SK-N-SH (cell line): ENCODE results near the gene CACNA1E.

Source experiments
- CTCF ChIP-seq: fragments of 200-600 bp; sonication (generic); IDR thresholded peaks from 2 replicates; pipeline ENCODE4 v1.6.1; 2017; ENCODE audit warnings: antibody characterized with exemption, mild to moderate bottlenecking, moderate library complexity
- EP300 ChIP-seq, 2 experiments: IDR thresholded peaks; 2 replicates each; pipeline versions ENCODE4 v1.4.0 to v1.6.1; 2012; ENCODE audit warnings: borderline replicate concordance in 1 of 2, low read depth in 1 of 2, low read length in 1 of 2
- EZH2phosphoT487 ChIP-seq: fragments of 200-600 bp; sonication (generic); IDR thresholded peaks from 2 replicates; pipeline ENCODE4 v1.6.1; 2017; ENCODE audit warnings: low read depth, mixed run types, mild to moderate bottlenecking, antibody characterized with exemption, moderate library complexity, borderline replicate concordance
- FOXJ3 ChIP-seq: sonication (generic); formaldehyde crosslinking; IDR thresholded peaks from 2 replicates; pipeline ENCODE4 v1.5.1; 2020; ENCODE audit warnings: mild to moderate bottlenecking, missing genetic modification reagents
- GATA2 ChIP-seq: sonication (generic); formaldehyde crosslinking; IDR thresholded peaks from 2 replicates; pipeline ENCODE4 v1.5.0; 2020; ENCODE audit warnings: mild to moderate bottlenecking, missing genetic modification reagents
- JUND ChIP-seq: IDR thresholded peaks from 2 replicates; pipeline ENCODE4 v1.4.0; 2012
- MXI1 ChIP-seq: IDR thresholded peaks from 2 replicates; pipeline ENCODE4 v1.6.1; 2012; ENCODE audit warnings: mild to moderate bottlenecking, low read depth, low read length, improper control_type of control experiment
- POLR2AphosphoS5 ChIP-seq: IDR thresholded peaks from 2 replicates; pipeline ENCODE4 v1.6.1; 2012; ENCODE audit warnings: low read depth, low read length
- REST ChIP-seq: IDR thresholded peaks from 2 replicates; pipeline ENCODE4 v1.6.1; 2012; ENCODE audit warnings: mild to moderate bottlenecking, low read depth, low read length, moderate library complexity
- RFX5 ChIP-seq: IDR thresholded peaks from 2 replicates; pipeline ENCODE4 v1.6.1; 2012; ENCODE audit warnings: mild to moderate bottlenecking, improper control_type of control experiment, low read length
- TAF1 ChIP-seq: IDR thresholded peaks from 2 replicates; pipeline ENCODE4 v1.6.1; 2012; ENCODE audit warnings: low read depth, mild to moderate bottlenecking, low read length, moderate library complexity, borderline replicate concordance
- USF2 ChIP-seq: fragments of 150-350 bp; IDR thresholded peaks from 2 replicates; pipeline ENCODE4 v1.6.1; 2017; ENCODE audit warnings: antibody characterized with exemption, low read length, low read depth, borderline replicate concordance

GRCh38 chr1:181783208-181783607 is 299.9 kb downstream of the CACNA1E start:
- TF ChIP-seq CTCF, result no peak
- TF ChIP-seq JUND, result no peak
- TF ChIP-seq USF2, result no peak
- TF ChIP-seq FOXJ3, result no peak
- TF ChIP-seq GATA2 (CRISPR knock-in tag), result no peak
- TF ChIP-seq REST, result no peak
- TF ChIP-seq EZH2phosphoT487, result no peak
- TF ChIP-seq RFX5, result no peak
- TF ChIP-seq POLR2AphosphoS5, result no peak
- TF ChIP-seq TAF1, result no peak
- no peak for TF ChIP-seq EP300 (IDR thresholded peaks at IDR 0.05; ENCODE audit: borderline replicate concordance in 1 of 2, low read depth in 1 of 2, low read length in 1 of 2)
- TF ChIP-seq MXI1, result no peak
